Measurements from ENCODE around the gene FREY1.

Gene FREY1

DNA sequence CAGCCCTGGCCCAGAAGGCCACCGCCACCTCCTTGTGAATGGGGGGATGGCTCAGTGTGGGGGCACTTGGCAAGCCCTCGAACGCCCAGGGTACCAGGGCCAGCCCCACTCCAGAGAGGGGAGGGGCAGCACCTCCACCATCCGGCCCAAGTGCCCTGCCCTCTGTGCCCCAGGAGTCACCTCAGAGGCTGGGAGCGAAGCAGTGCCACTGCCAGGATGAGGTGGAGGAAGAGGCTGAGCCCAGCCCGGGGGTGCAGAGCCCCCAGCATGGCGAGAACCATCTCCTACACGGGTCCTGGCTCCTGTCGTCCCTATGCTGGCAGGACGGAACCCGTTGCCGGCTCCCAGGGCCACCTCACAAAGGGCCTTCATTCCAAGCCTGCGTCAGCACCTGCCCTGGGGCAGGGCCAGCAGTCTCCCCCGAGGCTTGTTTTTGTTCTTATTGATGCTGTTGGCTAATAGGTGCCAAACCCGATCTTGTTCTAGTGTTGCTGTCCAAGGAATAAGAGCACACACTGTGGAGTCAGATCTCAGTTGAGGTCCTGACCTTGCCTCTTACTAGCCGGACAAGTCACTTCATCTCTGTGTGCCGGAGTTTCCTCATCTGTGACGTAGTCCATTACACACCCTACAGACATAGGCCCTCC, at the start of gene FREY1:
FREY1 (minus strand) TSS at position 307 of the 647 bp plus-strand sequence; CDS start at position 281, 26 bp downstream.
- no peak for DNase-seq (ENCODE audit: low read depth)

GRCh38 chr11:45949992-45950407, 42.9 kb upstream of the FREY1 start:
- DNase-seq (ENCODE audit: low read depth), result no peak

- DNase-seq (ENCODE audit: low read depth), result no peak
Observed at GRCh38 chr11:45948356-45948755, 41.3 kb upstream of the FREY1 start.

DNA sequence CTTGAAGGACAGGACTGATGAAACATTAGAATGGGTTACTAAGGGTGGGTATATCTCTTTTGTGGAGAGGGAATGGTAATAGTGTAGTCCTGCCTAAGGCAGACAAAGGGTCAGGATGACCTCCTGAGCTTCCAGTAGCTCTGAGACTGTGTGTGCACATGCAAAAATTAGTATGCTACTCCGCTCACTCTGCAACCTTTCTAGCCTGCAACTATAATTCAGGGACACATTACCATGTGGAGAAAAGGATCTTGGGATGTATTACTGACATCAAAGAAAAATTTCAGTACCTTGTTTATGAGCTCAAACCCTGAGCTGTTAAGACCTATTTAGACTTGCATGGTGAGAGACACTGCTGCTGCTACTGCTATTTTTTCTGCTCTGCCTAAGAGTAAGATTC, 40.8 kb upstream of the FREY1 start:
- DNase-seq (ENCODE audit: low read depth), result no peak

DNA sequence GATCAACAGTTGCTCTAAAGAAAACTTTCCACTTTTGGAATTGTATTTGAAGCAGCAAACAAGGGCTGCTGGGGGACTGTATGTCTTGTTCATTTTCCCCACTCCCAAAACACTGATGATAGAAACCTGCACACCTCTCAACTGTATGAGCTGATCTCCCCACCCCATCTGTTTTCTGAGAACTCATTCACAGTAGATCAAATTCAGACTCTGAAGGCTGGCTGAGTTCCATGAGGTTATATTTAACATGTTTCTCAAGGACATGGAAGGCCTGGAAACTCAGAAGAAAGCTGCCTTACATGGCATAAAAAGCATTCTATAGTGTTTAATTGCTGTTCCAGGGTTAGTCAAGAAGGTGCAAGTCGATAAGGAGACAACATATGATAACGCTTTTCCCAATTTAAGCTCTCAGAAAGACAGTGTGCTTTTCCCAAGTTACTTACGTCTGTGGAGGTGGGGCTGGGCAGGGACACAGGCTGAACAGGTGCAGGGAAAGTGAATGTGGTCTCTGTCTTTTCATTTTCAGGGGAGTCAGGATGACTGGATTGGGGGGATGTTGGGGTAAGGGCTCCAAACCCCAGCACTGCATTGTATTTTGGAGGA, 38.4 kb upstream of the FREY1 start:
- DNase-seq (ENCODE audit: low read depth), result no peak

- no peak for DNase-seq (ENCODE audit: low read depth)
Observed at GRCh38 chr11:45942381-45942780, 35.3 kb upstream of the FREY1 start.

GRCh38 chr11:45941285-45941684, 34.2 kb upstream of the FREY1 start:
- DNase-seq (ENCODE audit: low read depth), result no peak

DNA sequence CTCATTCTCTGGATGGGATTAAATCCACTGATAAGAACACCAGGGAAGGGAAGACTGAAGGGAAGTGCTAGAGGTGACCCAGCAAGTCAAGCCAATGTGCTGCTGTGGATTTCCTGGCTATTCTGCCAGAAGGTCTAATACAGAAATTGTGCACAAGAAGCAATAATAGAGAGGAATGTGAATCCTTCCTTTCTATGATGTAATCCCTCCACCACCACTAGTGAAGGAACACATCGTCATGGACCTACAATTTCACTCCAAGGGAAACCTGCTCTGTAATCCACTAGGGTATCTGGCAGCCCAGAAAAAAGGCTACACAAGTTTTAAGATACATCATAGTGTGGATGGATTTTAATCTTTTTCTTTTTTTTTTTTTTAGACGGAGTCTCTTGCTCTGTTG, 32.8 kb upstream of the FREY1 start:
- no peak for DNase-seq (ENCODE audit: low read depth)

DNA sequence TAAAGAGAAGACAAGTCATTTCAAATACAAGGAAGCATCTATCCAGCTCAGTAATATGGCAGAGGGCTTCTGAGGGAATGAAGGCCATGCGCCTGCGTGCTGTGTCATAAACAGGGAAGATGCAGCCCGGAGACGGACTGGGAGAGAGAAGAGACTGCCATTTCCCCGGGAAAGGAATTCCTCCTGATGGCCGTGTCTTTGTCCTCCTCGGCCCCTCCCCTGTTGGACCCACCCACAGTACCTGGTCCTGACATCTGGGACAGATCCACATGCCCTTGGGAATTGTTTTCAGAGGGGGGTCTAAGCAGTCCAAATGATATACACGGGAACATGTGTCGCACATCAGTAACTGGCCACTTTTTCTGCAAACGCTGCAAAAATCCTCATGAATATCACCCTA, 30.8 kb upstream of the FREY1 start:
- no peak for DNase-seq (ENCODE audit: low read depth)

- DNase-seq (ENCODE audit: low read depth), result no peak
Observed at GRCh38 chr11:45936511-45937054, 29.5 kb upstream of the FREY1 start.

DNA sequence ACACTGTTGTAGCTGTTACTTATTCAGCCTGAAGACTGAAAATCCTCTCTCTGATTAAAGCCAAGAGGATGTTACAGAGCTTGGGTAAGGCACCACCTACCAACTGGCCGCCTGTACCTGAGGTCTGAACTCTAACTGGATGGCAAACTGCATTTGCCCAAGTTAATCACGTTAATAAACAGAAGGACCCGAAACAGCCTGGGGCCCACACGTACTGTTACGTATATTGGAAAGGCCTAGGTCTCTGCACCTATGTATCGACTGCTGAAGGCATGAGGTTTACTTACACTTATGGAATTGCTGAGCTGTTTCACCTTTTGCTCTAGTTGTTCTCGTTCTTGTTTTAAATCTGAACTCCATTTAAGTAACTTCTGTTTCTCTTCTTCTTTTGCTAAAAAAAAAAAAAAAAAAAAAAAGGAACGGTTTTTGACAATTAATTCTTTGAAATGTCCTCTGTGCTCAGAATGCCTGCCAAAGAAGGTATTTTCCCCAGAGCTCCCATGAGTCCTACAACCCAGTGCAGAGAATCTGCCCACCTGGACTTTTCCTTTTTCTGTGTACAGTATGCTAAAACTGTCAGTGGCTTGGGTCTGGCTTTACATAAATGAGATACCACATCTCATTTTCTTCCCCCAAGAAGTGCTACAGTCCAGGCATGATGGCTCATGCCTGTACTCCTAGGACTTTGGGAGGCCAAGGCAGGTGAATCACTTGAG, 28.4 kb upstream of the FREY1 start:
- DNase-seq (ENCODE audit: low read depth), result no peak

- no peak for DNase-seq (ENCODE audit: low read depth)
Observed at GRCh38 chr11:45934580-45935318, 27.7 kb upstream of the FREY1 start.

DNA sequence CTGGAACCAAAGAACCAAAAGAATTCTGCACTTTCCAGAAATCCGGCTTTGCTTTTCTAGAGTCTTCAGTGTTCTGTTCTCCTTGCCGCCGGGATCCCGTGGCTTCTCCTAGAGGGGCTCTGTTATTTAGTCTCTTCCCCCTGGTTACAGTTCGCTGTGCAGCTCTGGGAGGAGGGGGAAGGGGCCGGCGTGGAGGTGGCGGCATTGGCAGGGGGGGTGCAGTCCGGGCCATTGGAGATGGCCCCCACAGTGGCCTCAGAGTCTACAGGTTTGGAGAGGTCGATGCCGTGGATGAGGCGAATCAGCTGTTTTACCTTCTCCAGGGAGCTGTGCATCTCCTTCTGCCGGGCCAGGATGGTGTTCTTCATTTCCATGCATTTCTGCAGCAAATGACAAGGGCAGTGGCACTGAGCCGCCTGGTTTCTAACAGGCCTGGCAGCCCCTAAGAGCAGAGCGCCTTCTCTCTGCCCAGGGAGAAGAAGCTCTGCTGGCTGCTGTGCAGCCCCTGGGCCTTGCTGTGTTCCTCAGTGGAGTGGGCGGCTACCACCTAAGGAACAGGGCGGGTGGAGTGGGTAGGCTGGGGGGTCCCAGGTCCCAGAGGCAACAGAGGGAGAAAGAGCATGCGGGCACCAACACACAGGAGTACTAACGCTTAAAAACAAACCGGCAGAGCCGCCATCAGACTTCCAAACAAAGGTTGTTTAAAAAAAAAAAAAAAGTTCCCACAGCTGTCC, 26.9 kb upstream of the FREY1 start:
- no peak for DNase-seq (ENCODE audit: low read depth)

GRCh38 chr11:45933131-45933831, 26.2 kb upstream of the FREY1 start:
- no peak for DNase-seq (ENCODE audit: low read depth)

DNA sequence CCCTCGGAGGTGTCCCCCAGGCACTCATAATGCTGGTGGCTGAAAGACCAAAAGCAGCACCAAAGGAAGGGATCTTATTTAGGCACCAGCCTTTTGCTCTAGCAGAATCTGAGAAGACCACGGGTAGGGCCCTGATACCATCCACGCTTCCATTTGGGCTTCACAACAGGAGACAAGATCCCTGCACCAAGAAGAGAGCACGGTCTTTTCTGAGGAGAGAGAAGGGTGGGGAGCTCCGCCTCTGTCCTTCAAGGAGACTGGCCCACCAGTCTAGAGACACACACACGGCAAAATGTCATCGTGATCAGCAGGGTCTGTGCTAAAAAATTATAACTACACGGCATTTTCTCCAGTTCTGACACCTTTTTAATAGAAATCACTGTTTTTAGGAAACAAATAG, 25.1 kb upstream of the FREY1 start:
- no peak for DNase-seq (ENCODE audit: low read depth)

DNA sequence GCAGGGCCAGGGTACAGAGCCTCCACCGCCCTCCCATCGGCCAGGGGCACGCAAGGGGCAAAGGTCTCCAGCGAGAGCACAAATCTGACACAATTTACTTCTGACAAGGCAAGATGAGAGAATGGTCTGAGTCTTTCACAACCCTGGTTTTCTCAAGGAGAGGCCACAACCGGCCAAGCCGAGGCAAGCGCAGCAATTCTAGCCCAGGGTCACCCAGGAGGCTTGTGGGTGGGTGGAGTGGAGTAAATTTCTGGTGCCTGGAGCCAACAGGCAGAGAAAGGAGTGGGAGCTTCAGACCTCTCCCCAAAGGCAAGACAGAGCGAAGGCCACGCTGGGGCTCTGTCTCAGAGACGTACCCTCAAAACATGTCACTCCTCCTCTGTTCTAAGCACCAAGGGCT, 24.7 kb upstream of the FREY1 start:
- no peak for DNase-seq (ENCODE audit: low read depth)

GRCh38 chr11:45930951-45931570, 24.0 kb upstream of the FREY1 start:
- DNase-seq (ENCODE audit: low read depth), result no peak

- no peak for DNase-seq (ENCODE audit: low read depth)
Observed at GRCh38 chr11:45930031-45930794, 23.1 kb upstream of the FREY1 start.

DNA sequence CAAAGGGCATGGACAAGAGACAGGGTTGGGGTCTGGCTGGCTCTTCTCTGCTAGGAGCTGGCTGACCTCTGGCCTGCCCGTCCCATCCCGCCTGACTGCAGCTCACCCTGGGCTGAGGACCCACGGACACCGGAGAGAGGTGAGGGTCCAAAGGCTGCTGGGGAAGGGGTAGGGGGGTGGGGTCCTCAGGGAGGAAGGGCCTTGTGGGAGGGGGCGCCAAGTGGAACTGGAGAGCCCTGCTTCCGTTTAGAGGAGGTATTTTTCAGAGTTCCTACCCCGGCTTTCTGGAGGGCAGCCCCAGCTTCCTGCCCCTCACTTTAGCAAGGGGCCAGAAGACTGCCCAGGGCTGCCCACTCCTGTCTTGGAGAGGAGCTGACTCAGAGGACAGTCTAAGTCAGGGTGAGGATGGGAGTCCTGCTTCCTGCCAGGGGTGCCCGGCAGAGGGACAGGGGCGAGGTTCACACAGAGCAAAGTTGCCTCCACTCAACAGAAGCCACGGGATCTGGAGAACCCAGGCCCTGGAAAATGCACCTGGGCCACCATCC, 22.5 kb upstream of the FREY1 start:
- no peak for DNase-seq (ENCODE audit: low read depth)

All from stimulated activated CD8-positive, alpha-beta memory T cell treated with anti-CD3 and anti-CD28 coated beads, Interleukin-7, amount 100 ng/mL, for 24 hours (primary cell).